GM15510 (cell line): Measurements from ENCODE around the gene MEF2A.

ENCODE experiments used
- POLR2A ChIP-seq: IDR thresholded peaks from 3 replicates; pipeline ENCODE4 v1.6.1; 2011; ENCODE audit warnings: borderline replicate concordance; ENCODE audit not compliant: insufficient read length; ENCODE audit errors: extremely low read depth

Gene MEF2A

DNA sequence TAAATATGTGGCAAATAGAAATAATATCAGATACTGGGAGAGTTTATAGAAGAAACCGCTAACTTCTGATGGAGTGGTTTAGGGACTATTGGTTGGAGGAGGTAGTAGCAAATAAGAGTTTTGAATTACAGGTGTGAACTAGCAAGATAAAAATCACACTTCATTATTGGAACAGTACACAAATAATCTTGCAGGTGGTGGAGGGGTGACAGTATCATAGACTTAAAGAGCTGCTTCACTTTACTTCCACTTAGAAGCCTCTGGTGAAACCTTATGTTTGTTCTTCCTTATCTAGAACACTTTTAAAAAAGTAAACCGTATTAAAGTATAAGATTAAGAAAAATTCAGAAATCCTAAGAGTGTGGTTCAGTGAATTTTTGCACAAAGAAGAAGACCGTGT, 69.4 kb downstream of the MEF2A start:
- TF ChIP-seq POLR2A, result no peak

GRCh38 chr15:99635794-99636193, 70.0 kb downstream of the MEF2A start:
- no peak for TF ChIP-seq POLR2A

- no peak for TF ChIP-seq POLR2A
Observed at GRCh38 chr15:99644913-99645542, 79.2 kb downstream of the MEF2A start.

DNA sequence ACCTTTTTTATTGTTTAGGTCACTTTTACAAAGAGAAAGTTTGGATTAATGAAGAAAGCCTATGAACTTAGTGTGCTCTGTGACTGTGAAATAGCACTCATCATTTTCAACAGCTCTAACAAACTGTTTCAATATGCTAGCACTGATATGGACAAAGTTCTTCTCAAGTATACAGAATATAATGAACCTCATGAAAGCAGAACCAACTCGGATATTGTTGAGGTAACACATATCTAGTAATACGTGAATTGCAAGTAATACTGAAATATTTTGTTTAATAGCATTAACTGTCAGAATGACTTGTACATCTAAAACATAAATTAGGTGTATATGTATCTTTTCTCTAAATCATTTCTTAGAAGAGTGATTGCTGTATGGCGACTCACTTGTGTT, 79.8 kb downstream of the MEF2A start:
- TF ChIP-seq POLR2A, result no peak

DNA sequence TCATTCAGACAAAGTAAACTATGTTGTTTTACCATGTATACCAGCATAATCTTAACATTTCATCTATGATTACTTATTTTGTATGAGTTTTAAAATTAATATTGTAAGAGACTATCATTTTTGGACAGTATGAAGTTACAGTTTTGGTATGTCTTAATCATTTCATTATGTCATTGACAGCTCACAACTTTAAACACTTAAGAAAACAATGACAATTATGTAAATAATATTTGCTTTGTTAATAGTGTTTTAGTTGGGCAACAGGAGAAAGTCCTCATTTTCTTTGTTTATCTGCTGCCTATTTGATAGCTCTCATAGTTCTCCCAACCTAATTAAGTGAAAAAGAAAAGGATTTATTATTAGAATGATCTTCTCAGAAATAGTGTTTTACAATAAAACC, 80.2 kb downstream of the MEF2A start:
- TF ChIP-seq POLR2A, result no peak

- no peak for TF ChIP-seq POLR2A
Observed at GRCh38 chr15:99651023-99651807, 85.4 kb downstream of the MEF2A start.

DNA sequence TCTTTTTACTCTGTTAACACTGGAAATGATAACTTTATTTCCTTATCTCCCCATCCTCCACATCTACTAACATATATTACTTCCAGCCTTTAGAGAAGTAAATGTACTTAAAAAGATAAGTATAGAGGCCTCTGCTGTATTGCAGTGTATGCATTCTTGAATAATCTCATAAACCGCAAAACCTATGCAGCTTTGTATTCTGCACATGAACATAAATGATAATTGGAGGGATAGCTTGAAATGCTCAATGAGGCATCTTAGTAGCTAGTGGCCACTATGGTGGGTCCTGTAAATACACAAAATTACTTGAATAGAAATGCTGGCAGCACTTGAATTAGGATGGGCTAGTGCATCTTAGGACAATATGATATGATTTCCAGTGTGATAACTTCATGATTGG, 90.4 kb downstream of the MEF2A start:
- TF ChIP-seq POLR2A, result no peak

- TF ChIP-seq POLR2A, result no peak
Observed at GRCh38 chr15:99657996-99658395, 92.2 kb downstream of the MEF2A start.

- no peak for TF ChIP-seq POLR2A
Observed at GRCh38 chr15:99662903-99663302, 97.1 kb downstream of the MEF2A start.

DNA sequence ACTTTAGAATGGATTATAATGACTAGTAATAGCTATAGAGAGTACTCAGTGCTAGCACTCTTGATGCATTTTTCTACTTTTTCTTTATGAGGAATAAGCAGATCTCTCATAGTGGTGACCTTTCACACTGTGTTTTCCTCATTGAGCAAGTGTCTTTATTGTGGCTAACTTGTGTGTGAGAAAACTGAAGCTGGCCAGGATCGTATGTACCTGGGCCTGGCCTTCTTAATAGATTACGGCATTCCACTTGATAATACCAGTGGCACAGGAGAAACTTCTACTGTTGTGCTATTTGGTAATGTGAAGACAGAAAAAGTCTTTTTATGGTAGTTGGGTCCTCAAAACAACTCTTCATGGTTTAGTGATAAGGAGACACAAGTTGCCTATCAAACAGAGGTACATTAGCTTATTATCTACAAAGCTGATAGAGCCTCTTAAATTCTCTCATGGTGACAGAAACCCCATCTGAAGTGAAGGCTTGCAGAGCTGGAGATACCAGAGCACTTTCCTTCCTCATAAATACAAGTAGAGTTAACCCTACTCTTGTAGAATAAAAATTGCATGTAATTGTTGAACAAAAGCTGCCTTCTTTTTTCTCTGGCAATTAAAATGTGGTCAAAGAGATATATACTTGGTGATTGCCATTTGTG, 102.9 kb downstream of the MEF2A start:
- no peak for TF ChIP-seq POLR2A

DNA sequence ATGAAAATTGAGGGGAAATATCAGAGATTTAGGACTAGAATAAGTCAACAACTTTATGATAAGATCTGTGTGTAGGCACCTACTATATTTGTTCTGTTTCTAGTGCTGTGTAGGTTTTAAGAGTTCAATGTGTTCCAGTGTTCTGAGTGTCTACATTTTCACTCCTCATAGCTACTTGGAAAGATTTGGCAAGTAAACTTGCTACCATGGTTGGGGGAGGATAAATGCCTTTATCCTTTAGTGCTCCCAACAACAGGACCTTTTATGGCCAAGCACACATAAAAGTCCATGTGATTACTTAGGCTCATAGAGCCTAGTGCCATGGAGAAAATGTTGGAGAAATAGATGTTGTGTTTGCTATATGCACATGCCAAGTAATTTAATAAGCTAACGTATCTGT, 103.5 kb downstream of the MEF2A start:
- no peak for TF ChIP-seq POLR2A

DNA sequence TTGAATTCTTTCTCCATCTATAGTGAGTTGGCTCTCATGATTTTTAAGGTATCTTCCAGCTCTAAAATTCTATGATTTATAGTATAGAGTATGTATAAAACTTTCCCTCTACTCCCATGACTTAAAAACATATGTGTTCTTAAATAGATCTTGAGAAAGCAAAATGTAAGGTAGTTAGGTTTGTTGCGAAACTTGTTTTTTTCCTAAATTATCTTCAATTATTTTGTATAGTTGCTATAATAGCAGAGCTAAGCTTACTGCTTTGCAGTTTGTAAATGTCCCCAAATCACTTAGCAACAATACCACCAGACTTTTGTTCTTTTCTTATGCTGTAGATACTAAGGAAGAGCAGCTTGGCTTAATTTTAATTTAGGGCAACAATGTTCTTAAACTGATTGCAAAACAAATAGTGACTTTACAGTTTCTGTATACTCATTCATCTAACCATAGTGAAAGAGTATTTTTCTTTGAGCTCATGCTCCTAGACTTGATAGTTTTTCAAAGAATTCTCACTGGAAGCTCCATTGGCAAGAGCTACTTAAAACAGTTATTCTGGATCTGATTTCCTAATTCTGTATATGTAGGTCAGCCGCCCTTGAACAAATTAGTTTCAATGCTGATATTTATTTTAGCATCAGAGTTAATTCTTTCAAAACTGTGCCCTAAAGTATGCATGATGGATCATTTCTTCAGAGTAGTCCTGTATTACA, 106.3 kb downstream of the MEF2A start:
- no peak for TF ChIP-seq POLR2A

DNA sequence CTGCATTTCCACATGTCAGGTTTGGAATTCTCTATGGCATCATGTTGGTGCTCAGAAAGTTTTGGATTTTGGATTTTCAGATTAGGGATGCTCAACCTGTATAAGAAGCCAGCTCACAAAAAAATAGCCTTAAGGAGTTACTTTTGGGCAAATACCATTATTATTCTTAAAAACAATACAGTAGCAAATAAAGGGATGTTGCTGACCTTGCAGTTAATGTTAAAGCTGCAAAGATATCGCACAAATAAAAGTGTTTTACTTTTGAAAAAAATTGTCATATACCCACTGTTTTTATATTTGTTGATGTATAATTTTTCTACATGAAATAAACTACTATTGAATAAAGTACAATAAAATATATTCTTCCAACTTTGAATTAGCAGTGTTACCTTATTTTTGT, 107.3 kb downstream of the MEF2A start:
- no peak for TF ChIP-seq POLR2A

DNA sequence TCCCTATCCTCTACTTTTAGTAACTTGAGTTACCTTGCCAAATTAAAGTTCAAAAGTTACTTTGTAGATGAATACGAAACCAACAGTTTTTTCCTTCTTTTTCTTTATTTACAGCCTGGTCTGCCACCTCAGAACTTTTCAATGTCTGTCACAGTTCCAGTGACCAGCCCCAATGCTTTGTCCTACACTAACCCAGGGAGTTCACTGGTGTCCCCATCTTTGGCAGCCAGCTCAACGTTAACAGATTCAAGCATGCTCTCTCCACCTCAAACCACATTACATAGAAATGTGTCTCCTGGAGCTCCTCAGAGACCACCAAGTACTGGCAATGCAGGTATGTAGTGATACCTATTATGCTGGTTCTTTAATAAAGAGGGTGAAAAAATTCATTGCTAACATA, 108.5 kb downstream of the MEF2A start:
- no peak for TF ChIP-seq POLR2A

DNA sequence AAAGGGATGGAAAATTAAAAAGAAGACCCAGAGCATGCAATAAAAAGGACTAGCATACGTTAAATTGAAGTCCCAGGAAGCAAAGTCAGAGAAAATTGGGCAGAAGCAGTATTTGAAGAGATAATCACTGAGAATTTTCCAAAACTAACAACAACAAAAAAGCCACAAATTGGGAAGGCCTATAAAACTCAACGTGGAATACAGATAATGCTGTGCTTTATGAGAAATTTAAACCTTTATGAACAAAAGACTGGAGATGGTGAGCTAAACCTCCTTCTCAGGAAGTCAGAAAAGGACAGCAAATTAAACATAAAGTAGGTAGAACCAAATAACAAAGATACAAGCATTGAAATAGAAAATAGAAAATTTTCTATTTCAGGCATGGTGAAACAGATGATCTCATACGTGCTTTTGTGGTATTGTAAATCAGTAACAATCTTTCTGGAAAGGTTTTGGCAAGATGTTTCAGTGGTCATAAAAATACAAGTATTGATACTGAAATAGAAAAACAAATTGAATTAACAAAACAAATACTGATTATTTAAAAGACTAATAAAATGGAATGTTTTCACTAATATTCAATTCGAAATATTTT, 111.9 kb downstream of the MEF2A start:
- TF ChIP-seq POLR2A, result no peak
